Hepatocyte (in vitro differentiated cells): ENCODE measurements around the gene VNN1.

Experiments
- EZH2 ChIP-seq: fragments of 200-600 bp; sonication (generic); IDR thresholded peaks from 2 replicates; pipeline ENCODE4 v1.6.1; 2016; ENCODE audit warnings: antibody characterized with exemption, mild to moderate bottlenecking, borderline replicate concordance
- TF ChIP-seq, protein P1 (sequence below): fragments of 200-600 bp; sonication (generic); IDR thresholded peaks from 2 replicates; pipeline ENCODE4 v1.5.1; 2016; ENCODE audit warnings: antibody characterized with exemption, mild to moderate bottlenecking; ENCODE audit not compliant: poor library complexity

DNA sequence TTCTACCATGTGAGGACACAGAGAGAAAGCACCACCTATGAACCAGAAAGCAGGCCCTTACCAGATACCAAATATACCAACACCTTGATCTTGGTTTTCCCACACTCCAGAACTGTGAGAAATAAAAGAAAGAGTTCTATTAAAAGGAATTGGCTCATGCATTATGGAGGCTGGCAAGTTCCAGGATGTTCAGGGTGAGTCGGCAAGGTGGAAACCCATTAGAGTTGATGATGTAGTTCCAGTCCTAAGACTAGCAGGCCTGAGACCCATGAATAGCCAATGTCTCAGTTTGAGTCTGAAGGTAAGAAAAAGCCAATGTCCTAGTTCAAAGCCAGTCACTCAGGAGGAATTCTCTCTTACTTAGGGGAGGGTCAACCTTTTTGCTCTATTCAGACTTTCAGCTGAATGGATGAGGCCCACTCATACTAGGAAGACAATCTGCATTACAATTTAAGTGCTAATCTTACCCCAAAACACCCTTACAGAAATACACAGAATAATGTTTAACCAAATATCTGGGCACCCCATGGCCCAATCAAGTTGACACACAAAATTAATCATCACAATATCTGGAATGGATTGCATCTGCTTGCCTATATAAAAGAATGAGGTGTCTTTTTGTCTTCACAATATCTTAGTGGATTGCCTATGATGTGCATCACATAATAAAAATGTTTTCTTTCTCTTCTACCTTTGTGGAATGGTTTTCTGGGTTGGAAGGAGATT, 49.4 kb downstream of the VNN1 start:
- TF ChIP-seq, protein P1, sequence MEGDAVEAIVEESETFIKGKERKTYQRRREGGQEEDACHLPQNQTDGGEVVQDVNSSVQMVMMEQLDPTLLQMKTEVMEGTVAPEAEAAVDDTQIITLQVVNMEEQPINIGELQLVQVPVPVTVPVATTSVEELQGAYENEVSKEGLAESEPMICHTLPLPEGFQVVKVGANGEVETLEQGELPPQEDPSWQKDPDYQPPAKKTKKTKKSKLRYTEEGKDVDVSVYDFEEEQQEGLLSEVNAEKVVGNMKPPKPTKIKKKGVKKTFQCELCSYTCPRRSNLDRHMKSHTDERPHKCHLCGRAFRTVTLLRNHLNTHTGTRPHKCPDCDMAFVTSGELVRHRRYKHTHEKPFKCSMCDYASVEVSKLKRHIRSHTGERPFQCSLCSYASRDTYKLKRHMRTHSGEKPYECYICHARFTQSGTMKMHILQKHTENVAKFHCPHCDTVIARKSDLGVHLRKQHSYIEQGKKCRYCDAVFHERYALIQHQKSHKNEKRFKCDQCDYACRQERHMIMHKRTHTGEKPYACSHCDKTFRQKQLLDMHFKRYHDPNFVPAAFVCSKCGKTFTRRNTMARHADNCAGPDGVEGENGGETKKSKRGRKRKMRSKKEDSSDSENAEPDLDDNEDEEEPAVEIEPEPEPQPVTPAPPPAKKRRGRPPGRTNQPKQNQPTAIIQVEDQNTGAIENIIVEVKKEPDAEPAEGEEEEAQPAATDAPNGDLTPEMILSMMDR: no peak
- TF ChIP-seq EZH2: no peak
